Loucy (cell line): Measurements from ENCODE around the gene TNIP1.

Experiments used
- H2AFZ ChIP-seq: fragments of 200-600 bp; sonication (generic); 2 replicates; pipeline ENCODE4 v1.6.0; 2016; ENCODE audit warnings: antibody characterized with exemption, mild to moderate bottlenecking, low read length, moderate library complexity
- H3F3A ChIP-seq: fragments of 200-600 bp; 2 replicates; pipeline ENCODE4 v1.6.0; 2016; ENCODE audit warnings: antibody characterized with exemption, low read depth, mild to moderate bottlenecking
- H3K27me3 ChIP-seq: fragments of 200-600 bp; sonication (generic); 2 replicates; pipeline ENCODE4 v1.6.1; 2014; ENCODE audit warnings: low read length, mild to moderate bottlenecking; ENCODE audit not compliant: insufficient read depth, poor library complexity, severe bottlenecking
- H3K36me3 ChIP-seq: fragments of 200-600 bp; sonication (generic); 2 replicates; pipeline ENCODE4 v1.6.1; 2016; ENCODE audit warnings: low read length; ENCODE audit not compliant: insufficient read depth
- H3K4me1 ChIP-seq: fragments of 200-600 bp; sonication (generic); 2 replicates; pipeline ENCODE4 v1.5.1; 2014; ENCODE audit warnings: low read length, mild to moderate bottlenecking; ENCODE audit not compliant: insufficient read depth, poor library complexity, severe bottlenecking
- H3K4me2 ChIP-seq: fragments of 200-600 bp; sonication (generic); 2 replicates; pipeline ENCODE4 v1.6.0; 2014; ENCODE audit warnings: antibody characterized with exemption, low read length, low read depth, mild to moderate bottlenecking; ENCODE audit not compliant: poor library complexity, severe bottlenecking
- H3K4me3 ChIP-seq: fragments of 200-600 bp; sonication (generic); 2 replicates; pipeline ENCODE4 v1.5.1; 2014; ENCODE audit warnings: low read length, mild to moderate bottlenecking, mixed read lengths; ENCODE audit not compliant: poor library complexity, severe bottlenecking
- H3K79me2 ChIP-seq: fragments of 200-600 bp; sonication (generic); 2 replicates; pipeline ENCODE4 v1.6.1; 2014; ENCODE audit warnings: low read length; ENCODE audit not compliant: insufficient read depth
- H3K9ac ChIP-seq: fragments of 200-600 bp; sonication (generic); 2 replicates; pipeline ENCODE4 v1.6.0; 2014; ENCODE audit warnings: mild to moderate bottlenecking, low read depth, low read length, moderate library complexity; ENCODE audit not compliant: poor library complexity, severe bottlenecking
- H3K9me2 ChIP-seq: fragments of 200-600 bp; sonication (generic); replicated peaks from 2 replicates; pipeline ENCODE4 v1.6.1; 2016; ENCODE audit warnings: low read depth, low read length, mixed read lengths
- H3K9me3 ChIP-seq: fragments of 200-600 bp; sonication (generic); 2 replicates; pipeline ENCODE4 v1.6.1; 2014; ENCODE audit warnings: mild to moderate bottlenecking, antibody characterized with exemption, low read length, low read depth; ENCODE audit not compliant: insufficient read depth
- H4K20me1 ChIP-seq: fragments of 200-600 bp; sonication (generic); 2 replicates; pipeline ENCODE4 v1.6.0; 2014; ENCODE audit warnings: antibody characterized with exemption, low read length, mild to moderate bottlenecking; ENCODE audit not compliant: insufficient read depth, poor library complexity, severe bottlenecking
- EZH2phosphoT487 ChIP-seq: fragments of 200-600 bp; IDR thresholded peaks from 2 replicates; pipeline ENCODE4 v1.6.1; 2018; ENCODE audit warnings: antibody characterized with exemption, mild to moderate bottlenecking, moderate library complexity, borderline replicate concordance
- TF ChIP-seq, protein P1 (sequence below): fragments of 200-600 bp; sonication (generic); conservative IDR thresholded peaks from 2 replicates; pipeline ENCODE4 v1.5.1; 2014; ENCODE audit warnings: mild to moderate bottlenecking, antibody characterized with exemption, low read length

The TNIP1 gene

DNA sequence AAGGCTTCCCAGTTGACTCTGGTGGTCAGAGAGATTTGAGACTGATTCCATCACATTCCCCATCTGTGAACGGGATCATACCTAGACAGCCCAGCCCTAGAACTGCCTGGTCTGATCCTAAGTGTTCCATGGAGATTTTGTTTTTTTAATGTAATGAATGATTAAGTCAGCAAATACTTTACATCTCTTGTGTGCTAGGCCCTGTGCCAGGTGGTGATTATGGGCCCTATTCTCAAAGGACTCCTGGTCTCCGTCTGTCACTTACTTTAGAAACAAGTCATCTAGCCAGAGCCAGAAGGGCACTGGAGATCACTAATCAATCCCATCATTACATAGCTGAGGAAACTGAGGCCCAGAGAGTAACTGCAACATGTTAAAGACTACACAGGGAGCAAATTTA is 61.5 kb downstream of the TNIP1 start:
- no peaks in the 10 kb centered on the region for H3K9me3 ChIP-seq
- no peak overlapping the region for H3K4me3 ChIP-seq
- no peak overlapping the region for H3K9ac ChIP-seq
- H3K36me3 ChIP-seq: no peaks in the 10 kb centered on the region
- H3K4me2 ChIP-seq: no peak overlapping the region
- no peaks in the 10 kb centered on the region for H3K27me3 ChIP-seq
- H3K4me1 ChIP-seq: peaks cover 6% of the 10 kb centered on the region
- H3F3A ChIP-seq: no peaks in the 10 kb centered on the region
- no peak for TF ChIP-seq EZH2phosphoT487
- TF ChIP-seq, protein P1, sequence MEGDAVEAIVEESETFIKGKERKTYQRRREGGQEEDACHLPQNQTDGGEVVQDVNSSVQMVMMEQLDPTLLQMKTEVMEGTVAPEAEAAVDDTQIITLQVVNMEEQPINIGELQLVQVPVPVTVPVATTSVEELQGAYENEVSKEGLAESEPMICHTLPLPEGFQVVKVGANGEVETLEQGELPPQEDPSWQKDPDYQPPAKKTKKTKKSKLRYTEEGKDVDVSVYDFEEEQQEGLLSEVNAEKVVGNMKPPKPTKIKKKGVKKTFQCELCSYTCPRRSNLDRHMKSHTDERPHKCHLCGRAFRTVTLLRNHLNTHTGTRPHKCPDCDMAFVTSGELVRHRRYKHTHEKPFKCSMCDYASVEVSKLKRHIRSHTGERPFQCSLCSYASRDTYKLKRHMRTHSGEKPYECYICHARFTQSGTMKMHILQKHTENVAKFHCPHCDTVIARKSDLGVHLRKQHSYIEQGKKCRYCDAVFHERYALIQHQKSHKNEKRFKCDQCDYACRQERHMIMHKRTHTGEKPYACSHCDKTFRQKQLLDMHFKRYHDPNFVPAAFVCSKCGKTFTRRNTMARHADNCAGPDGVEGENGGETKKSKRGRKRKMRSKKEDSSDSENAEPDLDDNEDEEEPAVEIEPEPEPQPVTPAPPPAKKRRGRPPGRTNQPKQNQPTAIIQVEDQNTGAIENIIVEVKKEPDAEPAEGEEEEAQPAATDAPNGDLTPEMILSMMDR: no peak
- no peaks in the 10 kb centered on the region for H4K20me1 ChIP-seq
- no peaks in the 10 kb centered on the region for H3K9me2 ChIP-seq
- H3K79me2 ChIP-seq: no peaks in the 10 kb centered on the region
- no peak overlapping the region for H2AFZ ChIP-seq

DNA sequence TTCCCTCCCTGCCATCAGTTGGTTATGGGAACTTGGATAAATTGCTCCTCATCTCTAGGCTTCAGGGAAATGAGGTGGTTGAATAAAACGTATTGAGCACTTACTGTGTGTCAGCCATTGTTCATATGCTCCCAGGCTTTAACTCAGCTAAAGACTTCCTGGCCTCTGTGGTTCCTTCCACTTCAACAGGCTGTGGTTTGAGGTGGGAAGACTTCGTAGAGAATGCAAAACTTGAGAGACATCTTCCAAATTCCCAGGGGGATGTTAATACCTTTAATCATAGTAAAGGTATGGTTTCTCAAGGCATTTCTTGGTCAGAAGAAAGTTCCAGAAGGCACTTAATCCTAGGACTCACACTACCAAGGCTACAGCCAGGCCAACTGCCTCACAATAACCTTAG is 62.0 kb downstream of the TNIP1 start:
- Histone ChIP-seq H3K4me1 (peaks cover 6% of the 10 kb centered on the region), H3K79me2 (no peaks in the 10 kb centered on the region), H3K9ac (no peak overlapping the region), H3K9me3 (no peaks in the 10 kb centered on the region), H3K36me3 (no peaks in the 10 kb centered on the region), H3K4me3 (no peak overlapping the region), H3K27me3 (no peaks in the 10 kb centered on the region), H3K9me2 (no peaks in the 10 kb centered on the region), H2AFZ (no peak overlapping the region), H3F3A (no peaks in the 10 kb centered on the region), H4K20me1 (no peaks in the 10 kb centered on the region), H3K4me2 (no peak overlapping the region)
- TF ChIP-seq EZH2phosphoT487: no peak
- TF ChIP-seq, protein P1: no peak

DNA sequence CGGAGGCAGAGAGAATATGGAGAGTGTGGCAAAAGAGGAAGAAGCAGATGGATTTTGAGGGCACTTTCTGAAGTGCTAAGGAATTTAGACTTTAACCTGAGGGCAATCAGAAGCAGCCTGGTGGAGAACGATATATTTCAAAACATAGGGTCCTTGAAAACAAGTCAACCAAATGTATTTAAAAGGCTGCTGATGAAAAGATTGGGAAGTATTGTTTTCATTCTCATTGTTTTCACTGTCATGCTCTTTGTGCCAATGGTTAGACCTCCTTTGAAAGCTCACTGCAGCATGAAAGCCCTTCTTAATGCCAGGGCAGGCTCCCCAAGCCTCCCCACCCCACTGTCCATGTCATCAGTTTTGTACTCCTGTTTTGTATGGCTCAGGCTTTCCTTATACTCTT is 62.9 kb downstream of the TNIP1 start:
- TF ChIP-seq, protein P1: no peak
- no peak for TF ChIP-seq EZH2phosphoT487
- no peaks in the 10 kb centered on the region for H3K27me3 ChIP-seq

More for the DNA sequence above, 62.9 kb downstream of the TNIP1 start:
- H3K4me1 ChIP-seq: peaks cover 6% of the 10 kb centered on the region
- no peak overlapping the region for H3K4me2 ChIP-seq
- H3F3A ChIP-seq: no peaks in the 10 kb centered on the region
- H3K79me2 ChIP-seq: no peaks in the 10 kb centered on the region
- H3K9me3 ChIP-seq: no peaks in the 10 kb centered on the region
- H2AFZ ChIP-seq: no peak overlapping the region
- H4K20me1 ChIP-seq: no peaks in the 10 kb centered on the region
- no peak overlapping the region for H3K4me3 ChIP-seq
- no peaks in the 10 kb centered on the region for H3K36me3 ChIP-seq
- no peak overlapping the region for H3K9ac ChIP-seq
- H3K9me2 ChIP-seq: no peaks in the 10 kb centered on the region
